ENCODE data around the gene TAP2. TPM values are rescaled to one million over a fixed set of nuclear protein-coding genes. Genes with fewer than 3 reads are reported as not detected.

The TAP2 gene
- total and polyA plus RNA-seq, 10 of the 15 experiments (the other 5 are each of a cell fraction or from before 2014, with no cell fraction given), result 5.3 to 77.2 (median 35.3) TPM

DNA sequence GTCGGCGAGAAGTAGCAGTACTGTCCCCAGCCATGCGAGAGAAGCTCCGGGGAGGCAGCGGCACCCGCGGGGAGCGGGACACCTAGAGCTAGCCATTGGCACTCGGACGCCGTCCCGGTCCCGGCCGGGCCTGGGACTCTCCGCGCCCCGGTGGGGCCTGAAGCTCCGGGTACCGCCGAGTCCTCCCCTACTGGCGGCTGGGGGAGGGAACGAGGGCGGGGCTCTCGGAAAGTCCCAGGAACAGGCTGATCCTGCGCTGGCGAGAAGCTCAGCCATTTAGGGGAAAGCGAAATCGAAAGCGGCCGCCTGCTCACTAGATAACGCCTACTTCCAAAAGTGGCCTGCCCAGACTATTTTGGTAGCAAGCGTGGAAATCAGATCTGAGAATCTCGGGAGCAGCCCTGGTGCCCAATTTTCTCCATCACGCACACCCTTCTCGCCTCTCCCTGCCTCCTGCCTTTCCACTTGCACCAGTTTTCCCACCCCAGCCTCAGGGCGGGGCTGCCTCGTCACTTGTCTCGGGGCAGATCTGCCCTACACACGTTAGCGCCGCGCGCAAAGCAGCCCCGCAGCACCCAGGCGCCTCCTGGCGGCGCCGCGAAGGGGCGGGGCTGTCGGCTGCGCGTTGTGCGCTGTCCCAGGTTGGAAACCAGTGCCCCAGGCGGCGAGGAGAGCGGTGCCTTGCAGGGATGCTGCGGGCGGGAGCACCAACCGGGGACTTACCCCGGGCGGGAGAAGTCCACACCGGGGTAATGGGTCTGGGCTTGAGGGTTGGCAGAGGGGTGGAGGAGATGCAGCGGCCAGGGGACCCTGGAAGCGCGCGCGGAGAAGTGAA, 15.2 kb upstream of the TAP2 start, which contains the start of the genes PSMB9 and TAP1 (continued):
- TF ChIP-seq POLR2AphosphoS5 (IDR thresholded peaks at IDR 0.05; ENCODE audit: low read length) (peak; percentile 72; the same call in 1 of the 2 replicates), SMARCA5 (IDR thresholded peaks at IDR 0.05) (peak; percentile 92; the same call in 1 of the 2 replicates), IRF4 (IDR thresholded peaks at IDR 0.05; ENCODE audit: low read depth, low read length) (0 out of 2 replicates have a peak, but pooled peaks have one; percentile 9), LARP7 (IDR thresholded peaks at IDR 0.05) (peak; percentile 73; the same call in 1 of the 2 replicates), PAX5 (IDR thresholded peaks at IDR 0.05; ENCODE audit: borderline replicate concordance, low read depth, low read length) (no peak), MTA3 (IDR thresholded peaks at IDR 0.05; ENCODE audit: borderline replicate concordance, low read length) (no peak), SREBF1 (IDR thresholded peaks at IDR 0.05; ENCODE audit: low read length) (no peak), MEF2B (IDR thresholded peaks at IDR 0.05; ENCODE audit: partially characterized antibody, poor library complexity, severe bottlenecking) (peak; percentile 71), KLF5 (IDR thresholded peaks at IDR 0.05; ENCODE audit: partially characterized antibody) (peak; percentile 44), SRF (IDR thresholded peaks at IDR 0.05; ENCODE audit: low read depth in 2 of 2, low read length in 2 of 2) (peak in 1 of 2 experiments; percentile 84; a peak in 2 of 4 replicates), TCF3 (IDR thresholded peaks at IDR 0.05; ENCODE audit: borderline replicate concordance, insufficient read depth, low read depth, low read length) (peak; percentile 50; the same call in 1 of the 2 replicates), CREM (IDR thresholded peaks at IDR 0.05; ENCODE audit: low read depth) (peak; percentile 98), BACH1 (IDR thresholded peaks at IDR 0.05; ENCODE audit: borderline replicate concordance) (peak; percentile 32), ZNF622 (IDR thresholded peaks at IDR 0.05) (no peak), FOXK2 (IDR thresholded peaks at IDR 0.05) (no peak), YY1 (IDR thresholded peaks at IDR 0.05; ENCODE audit: low read depth, low read length) (peak; percentile 62), YBX1 (IDR thresholded peaks at IDR 0.05) (no peak), TBL1XR1 (IDR thresholded peaks at IDR 0.05; ENCODE audit: low read depth, low read length) (peak; percentile 38), EGR1 (IDR thresholded peaks at IDR 0.05; ENCODE audit: borderline replicate concordance in 1 of 2, low read depth in 2 of 2, low read length in 2 of 2) (0 out of 3 replicates have a peak, but pooled peaks of 1 of the 2 experiments have one; percentile 29)
- TF ChIP-seq, protein P1, sequence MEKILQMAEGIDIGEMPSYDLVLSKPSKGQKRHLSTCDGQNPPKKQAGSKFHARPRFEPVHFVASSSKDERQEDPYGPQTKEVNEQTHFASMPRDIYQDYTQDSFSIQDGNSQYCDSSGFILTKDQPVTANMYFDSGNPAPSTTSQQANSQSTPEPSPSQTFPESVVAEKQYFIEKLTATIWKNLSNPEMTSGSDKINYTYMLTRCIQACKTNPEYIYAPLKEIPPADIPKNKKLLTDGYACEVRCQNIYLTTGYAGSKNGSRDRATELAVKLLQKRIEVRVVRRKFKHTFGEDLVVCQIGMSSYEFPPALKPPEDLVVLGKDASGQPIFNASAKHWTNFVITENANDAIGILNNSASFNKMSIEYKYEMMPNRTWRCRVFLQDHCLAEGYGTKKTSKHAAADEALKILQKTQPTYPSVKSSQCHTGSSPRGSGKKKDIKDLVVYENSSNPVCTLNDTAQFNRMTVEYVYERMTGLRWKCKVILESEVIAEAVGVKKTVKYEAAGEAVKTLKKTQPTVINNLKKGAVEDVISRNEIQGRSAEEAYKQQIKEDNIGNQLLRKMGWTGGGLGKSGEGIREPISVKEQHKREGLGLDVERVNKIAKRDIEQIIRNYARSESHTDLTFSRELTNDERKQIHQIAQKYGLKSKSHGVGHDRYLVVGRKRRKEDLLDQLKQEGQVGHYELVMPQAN (conservative IDR thresholded peaks at IDR 0.05), result peak; percentile 87
- TF ChIP-seq, protein P2, sequence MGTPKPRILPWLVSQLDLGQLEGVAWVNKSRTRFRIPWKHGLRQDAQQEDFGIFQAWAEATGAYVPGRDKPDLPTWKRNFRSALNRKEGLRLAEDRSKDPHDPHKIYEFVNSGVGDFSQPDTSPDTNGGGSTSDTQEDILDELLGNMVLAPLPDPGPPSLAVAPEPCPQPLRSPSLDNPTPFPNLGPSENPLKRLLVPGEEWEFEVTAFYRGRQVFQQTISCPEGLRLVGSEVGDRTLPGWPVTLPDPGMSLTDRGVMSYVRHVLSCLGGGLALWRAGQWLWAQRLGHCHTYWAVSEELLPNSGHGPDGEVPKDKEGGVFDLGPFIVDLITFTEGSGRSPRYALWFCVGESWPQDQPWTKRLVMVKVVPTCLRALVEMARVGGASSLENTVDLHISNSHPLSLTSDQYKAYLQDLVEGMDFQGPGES (IDR thresholded peaks at IDR 0.05), result 0 out of 2 replicates have a peak, but pooled peaks have one; percentile 49
- TF ChIP-seq, protein P3, sequence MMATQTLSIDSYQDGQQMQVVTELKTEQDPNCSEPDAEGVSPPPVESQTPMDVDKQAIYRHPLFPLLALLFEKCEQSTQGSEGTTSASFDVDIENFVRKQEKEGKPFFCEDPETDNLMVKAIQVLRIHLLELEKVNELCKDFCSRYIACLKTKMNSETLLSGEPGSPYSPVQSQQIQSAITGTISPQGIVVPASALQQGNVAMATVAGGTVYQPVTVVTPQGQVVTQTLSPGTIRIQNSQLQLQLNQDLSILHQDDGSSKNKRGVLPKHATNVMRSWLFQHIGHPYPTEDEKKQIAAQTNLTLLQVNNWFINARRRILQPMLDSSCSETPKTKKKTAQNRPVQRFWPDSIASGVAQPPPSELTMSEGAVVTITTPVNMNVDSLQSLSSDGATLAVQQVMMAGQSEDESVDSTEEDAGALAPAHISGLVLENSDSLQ (IDR thresholded peaks at IDR 0.05), result peak; percentile 51
- TF ChIP-seq, protein P4, sequence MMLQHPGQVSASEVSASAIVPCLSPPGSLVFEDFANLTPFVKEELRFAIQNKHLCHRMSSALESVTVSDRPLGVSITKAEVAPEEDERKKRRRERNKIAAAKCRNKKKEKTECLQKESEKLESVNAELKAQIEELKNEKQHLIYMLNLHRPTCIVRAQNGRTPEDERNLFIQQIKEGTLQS (IDR thresholded peaks at IDR 0.05; ENCODE audit: borderline replicate concordance, extremely low read depth, low read depth, low read length), result no peak
- TF ChIP-seq, protein P5, sequence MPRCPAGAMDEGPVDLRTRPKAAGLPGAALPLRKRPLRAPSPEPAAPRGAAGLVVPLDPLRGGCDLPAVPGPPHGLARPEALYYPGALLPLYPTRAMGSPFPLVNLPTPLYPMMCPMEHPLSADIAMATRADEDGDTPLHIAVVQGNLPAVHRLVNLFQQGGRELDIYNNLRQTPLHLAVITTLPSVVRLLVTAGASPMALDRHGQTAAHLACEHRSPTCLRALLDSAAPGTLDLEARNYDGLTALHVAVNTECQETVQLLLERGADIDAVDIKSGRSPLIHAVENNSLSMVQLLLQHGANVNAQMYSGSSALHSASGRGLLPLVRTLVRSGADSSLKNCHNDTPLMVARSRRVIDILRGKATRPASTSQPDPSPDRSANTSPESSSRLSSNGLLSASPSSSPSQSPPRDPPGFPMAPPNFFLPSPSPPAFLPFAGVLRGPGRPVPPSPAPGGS (IDR thresholded peaks at IDR 0.05; ENCODE audit: borderline replicate concordance, insufficient read depth, low read depth, low read length, poor library complexity, severe bottlenecking), result peak; percentile 52

Measured in GM12878 (cell line).